Retina (tissue), 1 donor: ENCODE measurements around the gene KAT6B.
"Not testable (repeated sequence)": the region's sequence is repeated elsewhere in the genome, so short reads cannot be mapped to it uniquely, and the experiment has no call there.

Source experiments
- DNase-seq: peaks from one replicate; pipeline ENCODE4 v3.0.0-alpha.2; 2016

Gene KAT6B

GRCh38 chr10:74863551-74863950 lies 37.2 kb downstream of the KAT6B start:
- DNase-seq, result no peak

- no peak for DNase-seq
Observed at GRCh38 chr10:74867351-74867750, 41.0 kb downstream of the KAT6B start.

GRCh38 chr10:74868392-74868977 lies 42.1 kb downstream of the KAT6B start:
- no peak for DNase-seq

DNA sequence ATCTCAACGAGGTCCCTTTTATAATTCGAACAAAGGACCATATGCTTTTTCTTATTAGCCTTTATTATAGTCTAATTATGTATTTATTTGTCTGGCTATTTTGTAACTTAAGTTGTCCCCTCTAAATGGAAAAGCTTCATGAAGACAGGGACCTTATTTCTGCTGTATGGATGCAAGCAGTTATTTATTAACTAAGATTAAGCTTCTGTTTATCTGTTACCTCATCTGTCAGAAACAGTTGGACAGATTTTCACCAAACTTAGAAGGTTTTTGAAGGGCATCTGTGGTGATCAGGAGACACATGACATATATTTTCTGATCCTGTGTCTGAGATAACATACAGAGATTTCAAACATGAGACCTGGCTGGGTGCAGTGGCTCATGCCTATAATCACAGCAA lies 43.2 kb downstream of the KAT6B start:
- DNase-seq, result no peak

GRCh38 chr10:74870191-74870590 lies 43.8 kb downstream of the KAT6B start:
- no peak for DNase-seq

DNA sequence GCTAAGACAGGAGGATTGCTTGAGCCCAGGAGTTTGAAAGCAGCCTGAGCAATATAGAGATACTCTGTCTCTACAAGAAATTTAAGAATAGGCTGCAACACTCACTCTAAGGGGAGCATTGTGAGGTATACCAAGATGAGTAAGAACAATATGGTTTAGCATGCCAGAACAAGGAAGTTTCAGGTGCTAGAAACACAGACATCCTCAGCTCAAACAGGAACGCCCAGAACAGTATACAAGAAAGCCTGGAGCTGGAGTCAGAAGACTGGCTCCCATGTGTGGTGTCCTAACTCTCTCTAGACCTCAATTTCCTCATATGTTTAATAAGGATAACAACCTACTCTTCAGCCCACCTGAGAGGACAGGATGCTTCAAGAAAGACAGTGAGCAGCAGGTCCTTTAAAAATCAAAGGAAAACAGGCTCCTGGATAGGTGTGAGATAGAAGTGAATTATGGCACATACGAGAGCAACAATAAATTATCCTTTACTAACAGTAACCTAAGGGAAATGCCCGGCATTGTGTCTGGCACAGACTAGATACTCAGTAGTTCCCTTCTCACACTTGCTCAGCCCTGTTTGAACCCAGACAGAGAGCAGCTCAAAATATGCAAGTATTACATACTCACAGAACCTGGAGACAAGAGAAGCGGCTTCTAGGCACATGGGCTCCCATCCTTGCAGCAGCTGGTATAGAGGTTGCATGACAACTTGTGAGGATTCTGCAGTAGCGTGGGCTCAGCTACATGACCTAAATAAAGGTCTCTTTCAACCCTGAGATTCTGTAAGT lies 45.4 kb downstream of the KAT6B start:
- no peak for DNase-seq

- no peak for DNase-seq
Observed at GRCh38 chr10:74873803-74874454, 47.5 kb downstream of the KAT6B start.

- no peak for DNase-seq
Observed at GRCh38 chr10:74874649-74875048, 48.2 kb downstream of the KAT6B start.

GRCh38 chr10:74875068-74875467 lies 48.7 kb downstream of the KAT6B start:
- DNase-seq, result no peak

DNA sequence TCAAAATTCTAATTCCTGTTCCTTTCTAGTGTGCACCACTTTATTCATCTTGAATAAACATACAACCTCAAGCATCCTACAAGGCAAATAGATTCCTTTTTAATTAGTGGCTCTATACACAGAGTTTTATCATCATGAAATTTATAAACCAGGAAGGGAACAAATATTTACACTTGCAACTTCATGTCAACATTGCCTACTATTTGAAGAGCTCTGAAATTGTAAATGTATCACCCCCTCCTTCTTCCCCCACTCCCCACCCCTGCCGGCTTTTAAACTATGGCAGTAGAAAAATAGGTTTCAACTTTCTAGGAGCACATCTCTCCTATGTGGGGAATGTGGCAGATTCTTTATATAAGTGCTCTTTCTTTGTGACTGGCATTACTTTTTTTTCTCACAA lies 49.6 kb downstream of the KAT6B start:
- DNase-seq, result no peak

DNA sequence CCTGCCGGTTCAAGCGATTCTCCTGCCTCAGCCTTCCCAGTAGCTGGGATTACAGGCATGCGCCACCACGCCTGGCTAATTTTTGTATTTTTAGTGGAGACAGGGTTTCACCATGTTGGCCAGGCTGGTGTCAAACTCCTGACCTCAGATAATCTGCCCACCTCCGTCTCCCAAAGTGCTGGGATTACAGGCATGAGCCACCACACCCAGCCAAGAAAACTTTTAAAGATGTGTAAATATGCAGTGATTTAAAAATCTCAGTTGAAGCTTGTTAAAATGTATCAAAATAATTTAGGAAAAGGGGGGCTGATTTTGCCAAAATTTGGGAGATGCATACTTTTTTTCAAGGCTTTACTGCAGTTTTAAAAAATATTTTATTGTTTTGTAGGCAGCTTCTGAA lies 50.7 kb downstream of the KAT6B start:
- DNase-seq, result not testable (repeated sequence)

DNA sequence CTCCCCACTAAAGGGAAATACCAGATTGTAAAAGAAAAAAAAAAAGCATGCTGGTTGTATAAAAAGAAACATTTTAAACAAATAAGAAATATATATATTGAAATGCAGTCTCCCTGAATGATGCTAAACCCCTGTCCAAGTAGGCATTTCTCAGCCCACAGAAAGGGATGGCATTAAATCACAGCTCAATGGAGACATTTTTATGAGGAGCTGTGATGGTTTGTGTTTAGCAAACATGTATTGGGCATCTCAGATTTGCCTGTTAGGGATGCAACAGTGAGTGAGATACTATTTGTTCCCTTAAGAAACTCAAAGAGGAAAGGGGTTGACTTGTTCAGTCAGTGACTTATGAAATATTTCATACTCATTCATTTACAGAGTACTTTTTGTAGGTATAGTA lies 51.5 kb downstream of the KAT6B start:
- no peak for DNase-seq

- DNase-seq, result no peak
Observed at GRCh38 chr10:74880041-74880440, 53.6 kb downstream of the KAT6B start.

- no peak for DNase-seq
Observed at GRCh38 chr10:74881253-74881884, 55.0 kb downstream of the KAT6B start.

GRCh38 chr10:74882427-74882826 lies 56.0 kb downstream of the KAT6B start:
- DNase-seq, result no peak

- DNase-seq, result no peak
Observed at GRCh38 chr10:74882831-74883230, 56.4 kb downstream of the KAT6B start.

DNA sequence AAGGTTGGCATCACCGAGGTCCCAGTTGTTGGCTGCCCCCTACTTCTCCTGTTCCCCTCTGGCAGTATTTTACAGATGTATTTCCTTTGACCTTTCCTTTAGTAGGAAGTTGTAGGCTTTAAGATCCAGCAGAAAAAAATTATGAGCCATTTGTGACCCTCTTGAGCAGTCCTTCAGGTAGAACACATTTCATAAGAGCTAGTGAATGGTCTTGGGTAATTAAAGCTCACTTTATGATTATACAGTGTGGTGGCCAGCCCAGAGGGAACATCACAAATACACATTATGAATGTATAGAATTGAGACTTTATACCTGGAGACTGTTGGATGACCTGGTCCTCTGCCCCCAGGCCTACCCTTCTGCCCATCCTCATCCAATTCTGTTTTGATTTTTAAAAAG lies 57.0 kb downstream of the KAT6B start:
- no peak for DNase-seq

- no peak for DNase-seq
Observed at GRCh38 chr10:74887614-74888284, 61.3 kb downstream of the KAT6B start.

DNA sequence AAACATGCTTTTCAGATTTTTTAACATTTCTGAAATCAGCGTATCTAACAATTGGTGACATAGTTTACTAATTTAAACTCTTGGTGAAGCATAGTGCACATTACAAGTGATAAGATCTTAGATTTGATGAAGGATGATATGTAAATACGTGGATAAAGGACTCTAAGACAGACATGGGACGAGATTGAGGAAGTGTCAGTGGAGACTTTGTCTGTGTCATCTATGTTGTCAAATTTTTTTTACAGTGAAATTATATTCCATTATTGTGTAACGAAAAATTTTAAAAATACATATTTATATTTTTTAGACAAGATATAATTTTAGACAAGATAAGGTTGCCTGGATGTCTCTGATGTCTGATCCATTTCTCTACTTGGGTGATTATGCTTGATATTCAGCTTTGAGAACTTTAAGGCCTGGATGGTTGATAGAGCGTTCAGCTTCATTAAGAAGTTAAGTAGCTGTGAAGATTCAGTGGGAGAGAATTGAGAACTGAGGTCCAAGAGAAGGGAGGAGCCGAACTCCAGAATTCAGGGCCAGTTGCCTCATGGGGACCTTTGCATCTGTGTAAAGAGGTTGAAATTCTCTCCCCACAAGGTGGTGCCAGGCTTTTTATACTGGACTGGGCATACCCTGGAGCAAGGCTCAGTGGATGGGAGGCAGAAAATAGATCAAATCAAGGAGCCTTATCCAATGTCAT lies 62.7 kb downstream of the KAT6B start:
- no peak for DNase-seq

DNA sequence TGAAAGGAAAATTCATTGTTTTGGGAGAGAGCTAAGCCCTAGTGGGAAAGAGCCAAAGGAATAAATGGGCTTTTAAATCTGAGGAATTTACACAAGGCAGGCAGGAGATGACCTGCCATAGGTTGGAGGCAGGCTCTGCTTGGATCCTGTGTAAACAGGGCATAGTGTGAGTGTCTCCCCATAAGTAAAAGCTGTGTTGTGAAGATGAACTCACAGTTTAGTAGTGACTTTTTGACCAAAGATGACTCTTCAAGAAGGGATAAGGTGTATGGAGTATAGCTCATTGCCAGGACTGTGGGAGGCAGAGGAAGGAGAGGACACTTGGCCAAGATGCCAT lies 63.2 kb downstream of the KAT6B start:
- DNase-seq, result no peak

DNA sequence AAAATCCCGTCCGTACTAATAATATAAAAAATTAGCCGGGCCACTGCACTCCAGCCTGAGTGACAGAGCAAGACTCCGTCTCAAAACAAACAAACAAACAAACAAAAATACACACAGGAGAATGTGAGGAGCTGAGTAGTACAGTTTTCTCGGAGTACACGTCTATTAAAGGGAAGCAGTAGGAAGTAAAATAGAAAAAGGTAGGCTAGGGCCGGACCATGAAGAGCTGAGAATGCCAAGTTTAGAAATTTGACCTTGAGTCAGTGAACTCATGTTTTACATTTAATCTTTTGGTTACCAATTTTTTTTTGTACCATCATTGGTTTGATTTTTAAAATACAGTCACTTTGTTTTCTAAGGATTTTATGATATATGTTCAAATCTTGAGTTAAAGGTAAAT lies 64.1 kb downstream of the KAT6B start:
- no peak for DNase-seq

GRCh38 chr10:74891053-74891452 lies 64.7 kb downstream of the KAT6B start:
- DNase-seq, result no peak

DNA sequence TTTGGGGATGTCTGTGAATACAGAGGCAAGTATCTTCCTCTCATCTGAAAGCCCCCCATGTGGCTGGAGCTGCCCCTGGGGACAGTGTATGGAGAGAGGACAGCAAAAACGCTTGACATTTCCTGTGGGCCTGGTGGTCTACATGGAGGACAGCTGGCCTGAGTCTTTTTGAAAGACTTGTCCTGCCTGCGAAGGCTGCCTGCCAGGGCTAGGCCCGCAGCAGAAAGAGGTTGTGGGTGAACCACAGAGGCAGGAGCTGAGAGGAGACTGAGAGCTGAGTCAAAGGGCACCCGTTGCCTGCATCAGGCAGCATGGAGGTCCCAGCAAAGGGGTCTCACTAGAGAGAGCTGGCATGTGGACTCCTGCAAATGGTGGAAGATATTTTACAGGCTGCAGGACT lies 66.4 kb downstream of the KAT6B start:
- no peak for DNase-seq
